GM21717 (cell line): ENCODE measurements around the gene EFHC1.

ENCODE experiments used
- ATAC-seq: cut with Tn5 transposase; IDR thresholded peaks from one replicate; pipeline ENCODE4 v1.9.1; 2021; ENCODE audit warnings: mild to moderate bottlenecking, moderate library complexity; ENCODE audit not compliant: unreplicated experiment

Gene EFHC1

DNA sequence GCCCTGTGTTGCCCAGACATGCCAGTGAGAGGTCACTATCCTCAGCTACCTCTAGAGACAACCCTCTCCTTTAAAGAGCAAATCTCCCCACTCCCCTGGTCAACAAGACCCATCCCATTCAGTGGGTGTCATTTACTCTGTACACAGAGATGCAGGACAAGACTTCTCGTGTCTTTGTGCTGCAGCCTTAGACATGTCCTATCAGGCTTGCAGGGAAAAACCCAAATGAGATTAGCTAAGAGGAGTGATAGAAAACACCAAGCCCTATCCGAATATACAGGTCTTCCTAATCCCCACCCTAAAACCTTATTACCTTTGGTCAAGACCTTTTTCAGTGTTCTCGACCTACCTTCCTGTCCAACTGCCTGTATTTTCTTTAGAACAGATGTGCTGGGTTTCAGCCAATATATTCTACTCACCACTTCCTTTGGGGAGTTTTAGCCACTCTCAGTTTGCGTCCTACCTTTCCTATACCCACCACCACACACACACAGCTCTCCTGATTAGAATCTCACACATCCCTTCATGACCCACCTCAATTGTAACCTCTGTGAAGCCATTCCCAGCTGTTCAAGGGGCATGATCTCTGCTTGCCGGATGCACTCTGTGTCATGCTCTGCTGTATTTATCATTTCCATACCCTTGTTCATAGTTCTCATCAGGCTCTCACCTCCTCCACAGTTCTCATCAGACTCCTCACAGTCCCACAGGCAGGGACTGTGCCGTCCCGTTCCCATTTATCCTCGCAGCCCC is 117.0 kb downstream of the EFHC1 start:
- ATAC-seq = peak; percentile 71

GRCh38 chr6:52538252-52538900 is 118.2 kb downstream of the EFHC1 start:
- ATAC-seq = no peak

GRCh38 chr6:52538901-52539354 is 118.8 kb downstream of the EFHC1 start:
- no peak for ATAC-seq

DNA sequence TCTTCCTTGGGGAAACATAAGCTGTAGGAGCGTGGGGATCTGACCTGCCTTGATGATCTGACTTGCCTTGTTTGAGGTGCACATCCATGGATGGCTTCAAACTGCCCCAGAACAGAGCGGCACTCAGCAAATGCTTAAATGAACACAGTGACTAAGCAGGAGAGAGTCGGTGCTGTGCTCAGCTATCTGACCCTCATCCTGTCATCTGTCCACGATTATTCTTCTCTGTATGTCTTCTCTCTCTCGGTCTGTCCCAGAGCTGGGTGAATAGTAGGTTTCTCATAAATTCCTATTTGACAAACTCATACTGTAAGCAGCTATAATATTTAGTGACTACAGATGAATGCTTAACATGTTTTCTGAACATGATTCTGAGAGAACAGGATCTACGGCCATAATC is 119.5 kb downstream of the EFHC1 start:
- ATAC-seq = no peak

DNA sequence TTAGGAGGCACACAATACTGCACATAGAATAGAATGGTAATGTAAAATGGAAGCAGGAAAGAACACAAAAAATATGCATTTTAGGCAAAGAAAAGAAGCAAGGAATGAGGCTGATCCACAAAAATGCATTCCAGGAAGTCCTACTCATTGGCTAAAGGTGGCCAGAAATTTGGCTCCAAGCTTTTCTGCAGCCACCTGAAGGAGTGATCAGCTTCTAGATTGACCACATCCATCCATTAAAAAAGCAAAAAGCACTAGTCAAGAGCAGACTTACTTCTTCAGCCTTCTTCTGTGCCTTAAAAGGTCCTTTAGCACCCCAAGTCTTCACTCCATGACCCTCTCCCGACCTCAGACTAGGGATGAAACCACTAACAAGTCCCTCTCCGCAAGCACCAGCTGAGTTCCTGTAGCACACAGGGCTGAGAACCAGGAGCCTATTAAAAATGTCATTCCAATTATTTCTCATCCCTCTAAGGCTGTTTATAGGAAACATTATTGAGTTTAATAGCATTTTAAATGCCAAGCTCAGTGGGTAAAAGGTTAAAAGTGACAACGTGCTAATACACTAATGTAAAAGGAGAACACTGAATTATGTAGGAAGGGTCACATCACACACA is 120.3 kb downstream of the EFHC1 start:
- ATAC-seq = no peak

DNA sequence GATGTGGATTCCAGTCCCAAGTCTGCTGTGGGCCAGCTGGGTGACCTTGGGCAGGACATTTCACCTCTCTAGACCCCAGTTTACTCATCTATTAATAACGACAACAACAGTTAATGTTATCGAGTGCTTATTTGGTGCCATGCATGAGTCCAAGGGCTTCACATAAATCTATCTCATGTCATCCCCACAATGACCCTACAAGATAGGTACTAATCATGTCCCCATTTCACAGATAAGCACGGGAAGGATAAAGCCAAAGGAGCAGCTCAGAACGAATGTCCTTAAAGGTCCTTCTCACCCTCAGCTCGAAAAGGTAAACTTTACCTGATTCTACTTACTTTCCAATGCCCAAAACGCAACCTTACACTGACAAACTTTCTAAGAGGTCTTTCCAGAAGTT is 121.0 kb downstream of the EFHC1 start:
- ATAC-seq = no peak

- ATAC-seq = no peak
Measured at GRCh38 chr6:52543262-52543661, 123.1 kb downstream of the EFHC1 start.

GRCh38 chr6:52543729-52544601 is 123.8 kb downstream of the EFHC1 start:
- no peak for ATAC-seq

- ATAC-seq = no peak
Measured at GRCh38 chr6:52544602-52545405, 124.7 kb downstream of the EFHC1 start.

GRCh38 chr6:52545406-52546119 is 125.4 kb downstream of the EFHC1 start:
- ATAC-seq = no peak

DNA sequence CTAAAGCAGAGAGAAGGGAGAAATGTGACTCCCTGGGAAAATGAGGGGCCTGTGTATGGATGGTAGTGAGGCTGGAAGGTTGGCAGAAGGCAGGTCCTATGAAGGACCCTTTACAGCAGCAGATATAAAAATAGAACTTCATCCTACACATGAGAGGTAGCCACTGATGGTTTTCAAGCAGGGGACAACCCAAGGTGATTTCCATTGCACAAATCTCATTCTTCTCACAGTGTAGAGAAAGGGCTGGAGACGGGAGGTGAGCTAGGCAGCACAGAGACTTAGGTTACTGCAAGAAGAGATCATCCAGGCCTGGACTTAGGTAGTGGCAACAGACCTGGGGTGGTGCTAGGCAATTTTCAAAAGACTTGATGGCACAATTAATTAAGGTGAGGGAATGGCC is 126.0 kb downstream of the EFHC1 start:
- ATAC-seq = peak; percentile 71

GRCh38 chr6:52546678-52547077 is 126.5 kb downstream of the EFHC1 start:
- ATAC-seq = peak; percentile 86

GRCh38 chr6:52547647-52548352 is 127.7 kb downstream of the EFHC1 start:
- ATAC-seq = no peak

- no peak for ATAC-seq
Measured at GRCh38 chr6:52548353-52548713, 128.2 kb downstream of the EFHC1 start.

DNA sequence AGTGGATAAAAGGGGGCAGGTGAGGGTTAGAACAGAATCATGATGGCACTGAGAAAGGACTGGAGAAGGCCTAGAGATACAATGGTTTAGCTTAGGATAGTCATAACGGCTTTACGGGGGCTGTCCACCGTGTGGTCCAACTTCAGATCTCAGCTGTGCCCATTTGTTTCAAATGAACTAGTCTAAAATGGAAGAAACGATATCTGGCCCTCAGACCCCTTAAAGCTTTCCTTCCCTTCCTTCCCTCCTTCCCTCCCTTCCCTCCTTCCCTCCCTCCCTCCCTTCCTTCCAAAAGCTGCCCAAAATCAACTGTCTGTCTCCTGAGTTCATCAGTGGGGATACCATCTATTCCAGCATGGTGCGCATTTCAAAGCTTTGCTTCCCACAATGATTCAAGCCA is 128.9 kb downstream of the EFHC1 start:
- ATAC-seq = no peak

DNA sequence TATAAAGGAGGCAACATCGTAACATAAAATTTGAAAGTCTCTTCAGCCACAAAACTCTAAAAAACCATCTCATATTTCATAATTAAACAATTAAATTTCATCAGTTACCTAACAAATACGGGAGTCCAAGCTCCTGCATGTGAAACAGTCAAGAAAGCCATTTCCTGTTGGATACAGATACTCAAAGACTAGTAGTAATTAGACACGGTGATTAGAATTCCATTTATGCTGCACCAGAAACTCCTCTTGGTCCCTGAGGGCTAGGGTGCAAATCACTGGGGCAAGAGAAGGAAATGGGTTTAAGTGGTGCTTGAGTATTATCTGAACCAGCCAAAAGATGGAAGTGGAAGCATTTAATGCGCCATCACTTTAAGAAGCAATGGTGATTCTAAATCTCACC is 129.3 kb downstream of the EFHC1 start:
- ATAC-seq = no peak

GRCh38 chr6:52550014-52550575 is 130.0 kb downstream of the EFHC1 start:
- ATAC-seq = no peak

GRCh38 chr6:52550870-52551269 is 130.7 kb downstream of the EFHC1 start:
- no peak for ATAC-seq
